RPMI7951 (cell line): ENCODE results near the gene DOC2B. TPM values are rescaled to one million over a fixed set of nuclear protein-coding genes. Genes with fewer than 3 reads are reported as not detected.

ENCODE experiments used
- DNase-seq: peaks from one replicate; pipeline ENCODE4 v3.0.0-alpha.2; 2012; ENCODE audit warnings: low read depth
- total RNA-seq: library from RNA; depleted of rRNA; stranded (reverse); fragments of >200 nt; shearing (Covaris generic); gene quantifications from 2 replicates; pipeline ENCODE4 v1.2.3, GENCODE V29; 2014

The DOC2B gene
- total RNA-seq, 1 experiment from 2014 or later = not detected

DNA sequence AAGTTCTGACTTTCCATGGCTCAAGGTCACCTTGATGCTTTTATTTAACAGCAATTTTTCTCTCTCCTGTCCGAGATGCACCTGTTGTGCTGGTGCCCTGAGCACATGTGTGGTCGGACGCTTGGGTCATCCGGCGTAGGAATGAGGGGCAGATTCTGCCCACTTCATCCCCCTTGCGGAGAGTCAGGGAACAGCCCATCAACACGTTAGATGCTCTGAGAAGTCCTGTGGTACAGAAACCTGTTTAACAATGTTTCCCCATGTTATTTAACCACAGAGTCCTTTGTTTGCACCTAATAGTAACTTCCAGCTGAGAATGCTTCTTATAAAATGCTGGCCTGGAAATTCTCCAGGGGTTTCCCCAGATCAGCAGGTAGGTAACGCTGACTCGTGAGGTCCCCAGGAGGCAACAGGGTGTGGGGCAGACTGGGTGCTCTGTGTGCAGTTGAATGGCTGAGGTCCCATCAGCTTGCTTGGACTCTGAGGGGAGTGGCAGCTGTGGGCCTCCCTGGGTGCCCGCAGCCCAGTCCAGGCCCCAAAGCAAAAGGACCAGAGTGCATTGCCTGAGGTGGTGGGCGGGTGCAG, 17.8 kb downstream of the DOC2B start:
- DNase-seq = no peak

GRCh38 chr17:162689-163088, 18.8 kb downstream of the DOC2B start:
- DNase-seq = no peak

DNA sequence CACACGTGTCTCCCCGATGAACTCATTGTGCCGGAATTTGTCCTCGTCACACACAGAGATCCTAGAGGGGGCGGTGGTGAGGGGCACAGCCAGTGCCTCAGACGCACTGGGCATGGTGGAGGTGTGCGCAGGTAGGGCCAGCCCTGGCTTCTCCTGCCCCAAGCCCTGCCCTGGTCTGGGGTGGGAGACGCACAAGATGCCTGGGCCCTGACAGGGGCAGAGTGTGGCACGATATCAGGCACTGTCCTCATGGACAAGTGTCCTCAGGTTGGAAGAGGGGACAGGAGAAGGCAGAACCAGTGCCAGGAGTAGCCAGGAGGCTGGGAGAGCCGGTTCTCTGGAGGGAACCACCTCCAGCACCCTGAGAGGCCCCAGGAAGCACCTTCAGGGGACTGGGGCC, 20.0 kb downstream of the DOC2B start:
- no peak for DNase-seq

DNA sequence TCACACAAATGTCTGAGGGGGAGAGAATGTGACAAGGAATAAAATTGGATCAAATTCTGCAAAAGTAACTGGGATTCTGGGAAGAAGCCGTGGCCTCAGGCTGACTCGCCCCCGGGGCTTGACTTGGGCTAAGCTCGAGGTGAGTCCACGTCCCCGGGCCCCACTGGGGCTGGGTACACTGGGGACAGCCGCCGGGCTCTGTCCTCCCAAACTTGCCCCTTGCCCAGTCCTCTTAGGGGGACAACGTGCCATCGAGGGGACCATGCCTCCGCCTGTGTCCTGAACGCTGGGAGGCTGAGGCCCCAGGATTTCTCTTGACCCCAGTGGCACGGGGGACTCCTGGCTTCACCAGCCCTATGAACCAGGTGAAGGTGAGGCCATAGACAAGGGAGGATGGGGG, 21.1 kb downstream of the DOC2B start:
- no peak for DNase-seq

GRCh38 chr17:159609-160008, 21.8 kb downstream of the DOC2B start:
- DNase-seq = no peak

DNA sequence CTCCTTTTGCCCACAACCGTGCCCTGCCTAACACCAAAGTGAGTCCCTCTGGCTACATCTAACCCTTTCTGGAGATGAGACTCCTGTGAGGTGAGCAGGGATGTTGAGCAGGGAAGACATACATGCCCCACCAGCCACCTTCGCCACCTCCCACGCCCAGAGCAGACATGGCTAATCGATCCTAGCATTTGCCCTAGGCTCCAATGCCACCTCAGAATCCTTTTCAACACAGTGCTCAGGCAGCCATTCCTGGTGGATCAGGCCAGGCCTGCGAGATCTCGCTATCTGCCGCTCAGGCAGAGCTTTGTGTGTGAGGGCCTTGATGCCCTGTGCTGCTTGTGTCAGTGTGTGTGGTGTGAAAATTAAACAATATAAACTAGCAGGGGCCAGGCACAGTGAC, 23.1 kb downstream of the DOC2B start:
- no peak for DNase-seq

DNA sequence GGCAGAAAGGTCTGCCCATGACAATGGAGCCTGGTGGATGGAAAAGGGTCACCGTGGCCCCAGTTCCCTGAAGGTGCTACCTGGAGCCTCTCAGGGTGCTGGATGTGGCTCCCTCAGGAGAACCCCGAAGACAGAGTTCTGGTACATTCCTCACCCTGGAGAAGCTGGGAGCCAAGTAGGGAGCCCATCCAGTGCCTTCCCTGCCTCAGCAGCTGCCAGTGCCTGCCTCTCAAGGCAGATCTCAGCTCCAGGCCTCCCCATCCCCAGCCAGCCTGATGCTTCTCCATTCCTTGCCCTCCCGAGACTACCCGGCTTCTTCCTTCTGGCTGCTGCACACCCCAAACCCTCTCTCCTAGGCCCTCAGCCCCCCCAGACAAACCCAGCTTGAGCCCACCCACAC, 23.5 kb downstream of the DOC2B start:
- DNase-seq = no peak

GRCh38 chr17:156946-157345, 24.5 kb downstream of the DOC2B start:
- DNase-seq = no peak

DNA sequence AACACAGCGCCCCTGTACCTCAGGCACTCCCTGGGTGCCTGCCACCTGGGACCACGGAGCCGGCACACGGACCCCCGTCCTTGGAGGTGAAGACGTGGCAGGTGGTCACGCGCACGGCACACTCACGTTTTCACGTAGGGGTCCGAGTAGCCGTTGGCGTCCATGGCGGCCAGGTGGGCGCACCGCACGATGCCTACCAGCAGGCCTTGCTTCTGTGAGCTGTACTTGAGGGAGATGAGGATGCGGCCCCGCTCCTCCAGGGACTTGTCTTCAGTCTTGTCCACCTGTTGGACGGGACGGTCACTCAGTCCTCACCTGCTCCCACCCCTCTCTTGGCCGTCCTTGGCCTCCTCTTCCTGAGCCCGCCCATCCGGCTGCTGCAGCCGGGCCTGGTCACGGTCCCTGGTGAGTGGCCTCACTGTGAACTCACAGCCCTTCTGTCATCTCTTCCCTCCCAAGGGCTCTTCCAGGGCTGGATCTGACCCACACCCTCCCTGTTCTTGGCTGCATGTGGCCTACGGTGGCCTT, 25.3 kb downstream of the DOC2B start:
- DNase-seq = no peak

DNA sequence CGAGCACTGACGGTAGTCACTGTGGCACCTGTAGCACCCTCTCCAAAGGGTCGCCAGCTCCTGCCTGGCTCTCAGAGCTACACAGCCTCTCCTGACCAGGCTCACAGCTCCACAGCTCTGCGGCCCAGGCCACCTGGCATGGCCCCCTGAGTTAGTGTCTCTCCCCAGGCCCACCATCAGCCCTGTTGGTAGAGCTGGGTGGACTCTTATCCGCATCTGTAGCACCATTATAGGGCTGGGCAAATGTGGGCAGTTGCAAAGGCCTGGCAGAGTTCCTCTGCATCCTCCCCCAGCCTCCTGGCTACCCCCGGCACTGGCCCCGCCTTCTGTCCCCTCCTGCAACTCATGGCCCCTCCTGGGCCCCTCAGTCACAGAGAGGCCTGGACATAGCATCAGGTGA, 25.9 kb downstream of the DOC2B start:
- no peak for DNase-seq

GRCh38 chr17:153851-154250, 27.6 kb downstream of the DOC2B start:
- no peak for DNase-seq

DNA sequence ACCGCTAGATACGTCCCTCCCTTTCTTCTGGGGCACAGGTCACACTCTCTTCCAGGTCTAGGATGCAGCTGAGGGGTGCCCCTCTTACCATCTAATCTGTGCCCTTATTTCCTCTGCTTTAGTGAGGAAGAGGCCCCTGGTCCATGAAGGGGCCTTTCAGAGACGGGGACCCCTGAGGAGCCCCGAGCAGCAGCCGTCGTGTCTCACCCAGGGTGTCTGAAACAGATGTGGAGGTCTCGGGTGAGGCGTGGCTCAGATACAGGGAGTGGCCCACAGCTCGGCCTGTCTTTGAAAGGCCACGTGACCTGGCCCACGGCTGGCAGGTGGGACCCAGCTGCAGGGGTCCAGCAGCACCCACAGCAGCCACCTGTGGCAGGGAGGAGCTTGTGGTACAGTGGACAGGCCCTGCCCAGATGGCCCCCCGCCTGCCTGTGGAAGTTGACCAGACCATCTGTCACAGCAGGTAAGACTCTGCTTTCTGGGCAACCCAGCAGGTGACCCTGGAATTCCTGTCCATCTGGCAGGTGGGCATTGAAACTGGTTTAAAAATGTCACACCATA, 28.5 kb downstream of the DOC2B start:
- no peak for DNase-seq

GRCh38 chr17:151886-152859, 29.3 kb downstream of the DOC2B start:
- no peak for DNase-seq

DNA sequence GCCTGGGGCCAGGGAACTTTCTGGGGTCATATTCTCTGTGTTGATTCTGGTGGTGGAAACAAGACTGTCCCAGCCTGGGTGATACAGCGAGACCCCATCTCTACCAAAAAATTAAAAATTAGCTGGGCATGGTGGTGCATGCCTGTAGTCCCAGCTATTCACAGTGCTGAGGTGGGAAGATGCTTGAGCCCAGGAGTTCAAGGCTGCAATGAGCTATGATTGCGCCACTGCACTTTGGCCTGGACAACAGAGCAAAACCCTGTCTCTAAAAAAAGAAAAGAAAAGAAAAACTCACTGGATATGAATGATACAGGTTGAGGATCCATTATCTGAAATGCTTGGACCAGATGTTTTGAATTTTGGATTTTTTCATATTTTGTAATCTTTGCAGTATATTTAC, 30.4 kb downstream of the DOC2B start:
- no peak for DNase-seq

- no peak for DNase-seq
Measured at GRCh38 chr17:149897-150584, 31.4 kb downstream of the DOC2B start.

DNA sequence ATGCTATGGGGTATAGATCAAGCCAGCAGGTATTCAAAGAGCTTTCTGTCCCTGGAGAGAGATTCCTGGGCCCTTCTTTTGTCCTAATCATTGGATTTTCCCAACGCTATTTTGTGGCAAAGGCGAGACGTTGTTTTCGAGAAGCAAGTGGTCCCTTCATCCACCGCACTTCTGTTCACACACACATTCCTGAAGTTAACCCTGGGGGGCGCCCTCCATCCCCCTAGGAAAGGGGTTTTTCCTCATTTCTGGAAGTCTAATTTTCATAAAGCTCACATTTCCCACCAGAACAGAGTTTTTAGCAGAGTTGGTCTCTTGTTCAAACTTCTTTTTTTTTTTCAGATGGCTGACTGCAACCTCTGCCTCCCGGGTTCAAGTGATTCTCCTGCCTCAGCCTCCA, 32.2 kb downstream of the DOC2B start:
- DNase-seq = no peak

- DNase-seq = no peak
Measured at GRCh38 chr17:148757-149156, 32.7 kb downstream of the DOC2B start.

- DNase-seq = no peak
Measured at GRCh38 chr17:147796-148740, 33.4 kb downstream of the DOC2B start.

DNA sequence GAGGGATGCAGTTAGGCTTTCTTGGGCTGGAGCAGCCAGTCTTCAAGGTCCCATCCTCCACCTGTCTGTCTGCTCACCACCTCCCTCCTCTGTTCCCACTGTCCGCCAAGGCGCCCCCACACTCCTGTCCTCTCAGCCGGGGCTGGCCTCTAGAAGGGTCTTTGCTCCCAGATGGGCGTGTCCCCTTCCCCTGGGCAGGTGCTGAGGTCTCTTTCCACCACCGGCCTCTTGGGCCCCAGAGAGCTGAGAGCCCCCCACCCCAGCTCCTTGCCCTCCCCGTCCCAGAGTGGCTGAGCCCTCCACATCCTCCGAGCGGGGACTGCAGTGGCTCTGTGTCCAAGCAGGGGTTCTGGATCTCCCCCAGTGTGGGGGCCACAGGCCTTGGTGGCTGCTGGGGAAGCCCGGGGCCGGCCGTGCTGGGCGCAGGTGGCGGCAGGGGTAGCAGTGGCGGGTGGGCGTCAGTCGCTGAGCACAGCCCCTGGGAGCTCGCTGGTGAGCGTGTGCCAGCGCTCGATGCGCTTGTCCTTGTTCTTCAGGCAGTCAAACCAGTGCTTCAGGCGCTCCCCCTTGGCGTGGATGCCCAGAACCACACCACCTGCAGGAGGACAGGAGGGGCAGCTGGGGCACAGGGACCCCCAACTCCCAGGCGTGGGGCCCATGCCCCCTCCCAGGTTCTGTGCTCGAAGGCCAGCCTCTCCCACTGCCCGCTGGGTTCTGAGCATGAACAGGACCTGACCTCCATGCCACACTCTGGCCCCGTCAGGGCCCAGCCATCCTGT, 34.3 kb downstream of the DOC2B start:
- no peak for DNase-seq

GRCh38 chr17:146546-146945, 34.9 kb downstream of the DOC2B start:
- DNase-seq = no peak
